NCI-H1417 treated with DMSO at 0.1 percent for 48 hours (cell line): ENCODE measurements around the gene RNF150.
"Not testable (repeated sequence)": the region's sequence is repeated elsewhere in the genome, so short reads cannot be mapped to it uniquely, and the experiment has no call there.

Source experiments
- DNase-seq: peaks from one replicate; lab custom pipeline; 2025; lab: John Stamatoyannopoulos, UW

Gene RNF150

DNA sequence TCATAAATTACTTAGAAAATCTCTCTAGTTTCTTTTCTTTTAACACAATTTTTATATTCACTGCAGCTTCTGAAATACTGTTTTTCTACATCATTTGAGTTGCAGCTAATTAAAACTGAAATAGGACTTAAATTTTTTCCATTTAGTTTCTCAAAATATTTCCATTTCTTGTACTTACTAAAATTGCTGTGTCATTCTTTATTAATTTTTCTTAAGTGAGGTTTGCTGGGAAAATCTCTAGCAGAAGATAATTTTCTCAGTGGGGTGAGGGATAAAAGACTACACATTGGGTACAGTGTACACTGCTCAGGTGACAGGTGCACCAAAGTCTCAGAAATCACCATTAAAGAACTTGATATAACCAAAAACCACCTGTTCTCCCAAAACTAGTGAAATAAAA is 57.7 kb downstream of the RNF150 start:
- no peak for DNase-seq

GRCh38 chr4:141074098-141074878 is 59.0 kb downstream of the RNF150 start:
- DNase-seq, result no peak

DNA sequence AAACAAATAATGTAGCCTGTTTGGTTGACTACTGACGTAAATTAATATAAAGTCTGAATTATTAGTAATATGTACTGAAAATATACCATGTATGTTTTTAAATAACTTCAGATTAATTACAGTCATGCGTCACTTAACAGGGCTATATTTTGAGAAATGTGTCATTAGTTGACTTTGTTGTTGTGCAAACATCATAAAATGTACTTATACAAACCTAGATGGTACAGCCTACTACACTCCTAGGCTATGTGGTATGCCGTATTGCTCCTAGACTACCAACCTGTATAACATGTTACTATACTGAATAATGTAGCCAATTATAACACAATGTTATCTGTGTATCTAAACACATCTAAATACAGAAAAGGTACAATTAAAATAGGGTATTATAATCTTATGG is 66.6 kb downstream of the RNF150 start:
- no peak for DNase-seq

DNA sequence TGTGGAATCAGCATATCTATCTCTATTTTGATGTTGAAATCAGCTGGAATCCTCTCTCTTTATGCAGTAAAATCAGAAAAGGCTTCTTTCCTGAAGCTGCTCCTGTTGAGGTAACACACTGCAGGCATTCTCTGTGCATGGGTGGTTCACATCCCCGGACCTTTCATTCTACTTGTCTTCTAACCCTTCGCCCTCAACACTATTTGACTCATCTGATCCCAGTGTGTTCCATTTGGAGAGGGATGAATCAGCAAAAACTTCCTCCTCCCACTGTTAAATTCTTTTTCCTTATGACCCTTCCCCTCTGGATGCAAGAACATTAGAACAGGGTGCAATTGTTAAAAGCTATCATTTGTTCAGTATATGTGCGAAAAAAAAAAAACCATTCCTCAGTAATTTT is 67.4 kb downstream of the RNF150 start:
- DNase-seq, result no peak

DNA sequence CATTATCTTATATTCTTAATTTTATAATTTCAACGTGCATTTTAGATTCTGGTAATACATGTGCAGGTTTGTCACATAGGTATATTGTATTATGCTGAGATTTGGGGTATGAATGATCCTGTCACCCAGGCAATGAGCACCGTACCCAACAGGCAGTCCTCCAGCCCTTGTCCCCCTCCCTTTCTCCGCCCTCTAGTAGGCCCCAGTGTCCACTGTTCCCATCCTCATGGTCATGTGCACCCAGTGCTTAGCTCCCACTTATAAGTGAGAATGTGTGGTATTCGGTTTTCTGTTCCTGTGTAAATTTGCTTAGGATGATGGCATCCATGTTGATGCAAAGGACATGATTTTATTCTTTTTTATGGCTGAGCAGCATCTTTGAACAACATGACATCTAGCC is 70.6 kb downstream of the RNF150 start:
- no peak for DNase-seq

DNA sequence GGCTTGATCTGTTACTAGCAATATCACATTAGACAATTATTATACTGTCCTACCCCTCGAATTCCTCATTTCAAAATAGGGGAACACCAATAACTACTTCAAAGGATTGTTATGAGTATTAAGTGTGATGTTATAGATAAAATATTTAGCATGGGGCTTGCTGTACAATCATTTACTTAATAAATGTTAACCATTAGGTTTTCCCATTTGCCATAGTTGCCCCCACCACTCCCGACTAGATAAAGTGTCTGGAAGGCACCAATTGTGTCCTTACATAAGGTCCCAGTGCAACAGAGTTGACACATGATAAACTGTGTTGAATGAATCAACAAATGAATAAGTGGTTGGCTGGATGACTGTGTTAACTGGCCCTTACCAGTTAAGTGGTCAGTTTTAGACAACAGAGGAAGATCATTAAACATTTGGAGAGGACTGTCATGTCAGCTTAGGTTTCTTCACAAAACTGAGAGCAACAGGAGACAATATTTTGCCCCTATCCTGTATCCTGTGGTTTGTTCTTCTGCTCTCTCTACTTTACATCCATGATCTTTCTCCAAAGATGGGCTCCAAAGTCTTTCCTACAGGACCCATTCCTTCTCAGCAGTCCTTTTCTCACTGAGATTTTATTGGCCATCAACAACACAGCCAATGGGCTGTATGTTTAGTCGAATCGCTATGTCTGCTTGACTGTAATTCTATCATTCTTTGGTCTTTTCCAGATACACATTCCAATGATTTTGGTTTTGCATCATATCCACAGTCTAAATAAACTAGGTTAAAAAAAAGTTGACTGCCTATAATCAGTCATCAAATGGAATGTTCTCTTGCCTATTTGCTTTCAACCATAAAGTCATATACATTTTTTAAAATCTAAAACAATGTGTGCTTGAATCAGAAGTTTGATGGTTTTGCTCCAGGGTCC is 74.4 kb downstream of the RNF150 start:
- no peak for DNase-seq

DNA sequence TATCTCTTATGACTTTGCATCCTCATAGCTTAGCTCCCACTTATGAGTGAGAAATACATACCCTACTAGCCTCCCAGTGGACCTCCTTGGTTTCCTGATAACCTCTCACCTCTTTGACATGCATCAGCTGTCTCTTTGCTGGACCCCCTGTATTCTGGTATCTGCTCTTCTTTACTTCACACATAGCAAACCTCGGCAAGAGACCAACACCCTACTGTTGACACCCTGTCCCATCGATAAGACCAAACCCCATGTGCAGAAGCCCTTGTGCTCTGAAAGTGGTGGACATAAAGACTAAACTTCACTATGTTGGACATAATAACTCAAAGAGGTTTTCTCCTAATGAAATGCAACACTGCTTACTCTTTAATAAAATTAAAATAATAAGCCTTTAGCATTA is 75.7 kb downstream of the RNF150 start:
- DNase-seq, result no peak

GRCh38 chr4:141056473-141056872 is 76.8 kb downstream of the RNF150 start:
- DNase-seq, result no peak

DNA sequence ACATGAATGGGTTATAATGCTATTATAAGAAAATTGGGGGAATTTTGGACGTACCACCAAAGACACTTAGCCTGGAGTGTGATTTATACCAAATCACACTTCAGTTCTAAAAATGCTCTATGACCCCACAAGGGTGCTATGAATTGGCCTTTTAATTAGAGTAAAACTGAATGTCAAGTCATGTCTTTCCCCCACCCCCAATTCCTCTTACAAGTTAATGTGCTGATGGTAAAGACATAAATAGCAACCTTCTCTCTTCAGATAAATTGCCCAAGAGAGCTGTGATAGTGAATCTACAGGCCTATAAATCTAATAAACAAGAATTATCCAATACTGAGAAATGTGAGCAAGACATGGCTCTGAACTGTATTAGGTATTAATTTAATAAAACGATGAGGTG is 78.8 kb downstream of the RNF150 start:
- DNase-seq, result no peak

GRCh38 chr4:141050999-141051398 is 82.3 kb downstream of the RNF150 start:
- not testable (repeated sequence) for DNase-seq

GRCh38 chr4:141047228-141047884 is 85.9 kb downstream of the RNF150 start:
- no peak for DNase-seq

DNA sequence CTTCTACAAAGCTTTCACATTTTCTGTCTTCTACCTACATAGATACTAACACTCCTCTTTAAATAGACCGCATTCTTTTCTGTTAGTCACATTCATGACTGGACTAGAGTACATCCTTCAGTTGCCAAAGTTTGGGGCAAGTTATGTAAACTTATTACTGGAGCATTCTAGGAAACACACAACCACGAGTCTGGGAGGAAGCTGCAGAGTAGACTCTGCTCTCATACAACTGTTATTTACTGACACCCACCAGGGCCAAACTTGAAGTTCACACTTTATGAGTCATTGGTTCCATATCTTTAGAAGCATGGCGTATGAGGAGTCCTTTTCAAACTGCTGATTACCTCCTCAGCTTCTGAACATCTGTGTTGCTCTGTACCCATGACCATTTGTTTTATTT is 87.0 kb downstream of the RNF150 start:
- DNase-seq, result no peak

GRCh38 chr4:141045848-141046247 is 87.4 kb downstream of the RNF150 start:
- no peak for DNase-seq

DNA sequence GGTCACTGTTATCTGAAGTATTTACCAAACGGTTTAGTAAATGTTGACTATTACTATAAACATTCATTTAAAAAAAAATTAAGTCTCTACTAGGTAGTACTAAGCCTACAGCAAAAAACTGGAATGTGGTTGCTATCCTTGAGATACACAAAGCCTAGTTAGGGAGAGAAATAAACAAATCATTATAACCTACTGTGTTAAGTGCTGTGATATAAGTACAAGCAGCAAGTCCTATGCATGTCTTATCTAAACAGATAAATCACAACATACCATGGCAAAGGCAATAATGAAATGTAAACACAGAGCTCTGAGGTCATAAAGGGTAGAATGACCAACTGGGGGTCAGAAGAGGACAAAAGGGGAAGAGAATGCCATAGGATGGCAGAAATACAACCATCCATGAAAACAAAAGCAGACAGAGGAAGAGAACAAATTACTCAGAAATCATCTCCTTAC is 92.2 kb downstream of the RNF150 start:
- DNase-seq, result no peak

GRCh38 chr4:141039156-141039555 is 94.1 kb downstream of the RNF150 start:
- no peak for DNase-seq

GRCh38 chr4:141038428-141038827 is 94.8 kb downstream of the RNF150 start:
- DNase-seq, result no peak

- DNase-seq, result no peak
Observed at GRCh38 chr4:141037446-141037845, 95.8 kb downstream of the RNF150 start.

- no peak for DNase-seq
Observed at GRCh38 chr4:141036786-141037185, 96.5 kb downstream of the RNF150 start.

DNA sequence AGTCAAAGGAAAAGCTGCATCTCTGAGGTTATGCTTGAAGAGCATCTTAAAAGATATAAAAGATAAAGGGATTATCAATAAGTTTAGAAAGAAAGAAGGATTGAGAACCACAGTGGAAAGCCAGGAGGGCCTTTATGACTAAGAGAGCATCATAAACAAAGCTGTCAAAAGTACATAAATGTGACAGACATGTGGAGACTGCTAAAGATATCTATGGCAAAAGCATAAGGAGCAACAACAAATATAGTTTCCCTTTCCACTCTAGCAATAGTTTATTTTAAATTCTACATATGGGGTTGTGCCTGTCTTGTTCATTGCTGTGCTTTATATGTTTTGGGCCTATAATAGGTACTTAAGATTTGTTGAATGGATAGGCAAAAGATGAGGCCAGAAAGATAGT is 97.3 kb downstream of the RNF150 start:
- no peak for DNase-seq

- DNase-seq, result no peak
Observed at GRCh38 chr4:141028024-141028529, 105.2 kb downstream of the RNF150 start.

GRCh38 chr4:141027421-141027820 is 105.8 kb downstream of the RNF150 start:
- no peak for DNase-seq

DNA sequence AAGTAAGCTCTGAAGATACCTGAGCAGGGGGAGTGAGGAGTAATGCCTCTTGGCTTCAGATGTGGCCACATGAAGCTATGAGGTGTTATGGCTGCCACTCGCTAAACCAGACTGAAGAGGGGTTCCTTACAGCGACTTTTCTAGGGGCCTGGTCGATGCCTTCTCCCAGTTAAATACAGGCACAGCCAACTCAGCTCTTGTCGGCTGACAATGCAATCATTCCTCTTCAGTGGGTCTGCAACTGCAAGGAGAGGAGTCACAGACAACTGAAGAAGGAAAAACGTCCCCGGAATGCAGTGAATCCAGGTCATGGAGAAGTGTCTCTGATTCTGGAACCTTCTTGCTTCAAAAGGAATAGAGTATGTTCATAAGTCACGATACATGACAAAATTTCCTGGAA is 106.4 kb downstream of the RNF150 start:
- DNase-seq, result no peak
